ENCODE measurements around the gene TPBGL. TPM values are rescaled to one million over a fixed set of nuclear protein-coding genes. Genes with fewer than 3 reads are reported as not detected.

Gene TPBGL
- total RNA-seq, 1 donor from 2014 or later = 0.04 TPM

GRCh38 chr11:75214411-75214821, 26.2 kb upstream of the TPBGL start:
- Histone ChIP-seq H3K36me3 (ENCODE audit: control insufficient read depth, insufficient read depth, low read length) (no peaks in the 10 kb centered on the region), H3K27me3 (ENCODE audit: control insufficient read depth, insufficient read depth, low read length) (peaks cover 3% of the 10 kb centered on the region), H3K4me3 (ENCODE audit: low read depth, low read length) (no peak overlapping the region)
- DNase-seq (ENCODE audit: low read depth) = peak; percentile 26
- TF ChIP-seq, protein P1, sequence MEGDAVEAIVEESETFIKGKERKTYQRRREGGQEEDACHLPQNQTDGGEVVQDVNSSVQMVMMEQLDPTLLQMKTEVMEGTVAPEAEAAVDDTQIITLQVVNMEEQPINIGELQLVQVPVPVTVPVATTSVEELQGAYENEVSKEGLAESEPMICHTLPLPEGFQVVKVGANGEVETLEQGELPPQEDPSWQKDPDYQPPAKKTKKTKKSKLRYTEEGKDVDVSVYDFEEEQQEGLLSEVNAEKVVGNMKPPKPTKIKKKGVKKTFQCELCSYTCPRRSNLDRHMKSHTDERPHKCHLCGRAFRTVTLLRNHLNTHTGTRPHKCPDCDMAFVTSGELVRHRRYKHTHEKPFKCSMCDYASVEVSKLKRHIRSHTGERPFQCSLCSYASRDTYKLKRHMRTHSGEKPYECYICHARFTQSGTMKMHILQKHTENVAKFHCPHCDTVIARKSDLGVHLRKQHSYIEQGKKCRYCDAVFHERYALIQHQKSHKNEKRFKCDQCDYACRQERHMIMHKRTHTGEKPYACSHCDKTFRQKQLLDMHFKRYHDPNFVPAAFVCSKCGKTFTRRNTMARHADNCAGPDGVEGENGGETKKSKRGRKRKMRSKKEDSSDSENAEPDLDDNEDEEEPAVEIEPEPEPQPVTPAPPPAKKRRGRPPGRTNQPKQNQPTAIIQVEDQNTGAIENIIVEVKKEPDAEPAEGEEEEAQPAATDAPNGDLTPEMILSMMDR (IDR thresholded peaks at IDR 0.05; ENCODE audit: insufficient read depth, low read length, poor library complexity, severe bottlenecking) = peak; percentile 51

DNA sequence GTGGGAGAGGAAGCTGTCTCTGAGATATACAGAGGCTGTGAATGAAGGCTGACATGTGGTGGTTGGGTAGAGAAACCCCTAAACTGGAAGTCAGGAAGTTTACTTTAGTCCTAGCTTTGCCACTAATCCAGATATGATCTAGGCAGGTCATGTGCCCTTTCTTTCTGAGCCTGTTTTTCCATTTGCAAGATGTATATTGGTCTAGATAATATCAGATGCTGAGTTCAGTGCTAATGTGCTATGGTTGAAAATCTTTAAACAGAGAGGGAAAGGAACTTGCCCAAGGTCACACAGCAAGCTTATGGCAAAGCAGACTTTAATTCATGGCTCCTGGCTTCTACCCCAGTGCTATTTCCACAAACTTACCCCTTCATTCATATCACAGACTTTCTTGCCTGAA, 25.7 kb upstream of the TPBGL start:
- Histone ChIP-seq H3K27me3 (ENCODE audit: control insufficient read depth, insufficient read depth, low read length) (no peaks in the 10 kb centered on the region), H3K4me3 (ENCODE audit: low read depth, low read length) (no peak overlapping the region), H3K36me3 (ENCODE audit: control insufficient read depth, insufficient read depth, low read length) (no peaks in the 10 kb centered on the region)
- TF ChIP-seq, protein P1 (IDR thresholded peaks at IDR 0.05; ENCODE audit: insufficient read depth, low read length, poor library complexity, severe bottlenecking) = no peak
- no peak for DNase-seq (ENCODE audit: low read depth)

- Histone ChIP-seq H3K4me3 (ENCODE audit: low read depth, low read length) (no peak overlapping the region), H3K36me3 (ENCODE audit: control insufficient read depth, insufficient read depth, low read length) (no peaks in the 10 kb centered on the region), H3K27me3 (ENCODE audit: control insufficient read depth, insufficient read depth, low read length) (peaks cover 3% of the 10 kb centered on the region)
- no peak for DNase-seq (ENCODE audit: low read depth)
- TF ChIP-seq, protein P1 (IDR thresholded peaks at IDR 0.05; ENCODE audit: insufficient read depth, low read length, poor library complexity, severe bottlenecking) = no peak
These were observed 20.7 kb upstream of the TPBGL start for GRCh38 chr11:75219869-75220268.

DNA sequence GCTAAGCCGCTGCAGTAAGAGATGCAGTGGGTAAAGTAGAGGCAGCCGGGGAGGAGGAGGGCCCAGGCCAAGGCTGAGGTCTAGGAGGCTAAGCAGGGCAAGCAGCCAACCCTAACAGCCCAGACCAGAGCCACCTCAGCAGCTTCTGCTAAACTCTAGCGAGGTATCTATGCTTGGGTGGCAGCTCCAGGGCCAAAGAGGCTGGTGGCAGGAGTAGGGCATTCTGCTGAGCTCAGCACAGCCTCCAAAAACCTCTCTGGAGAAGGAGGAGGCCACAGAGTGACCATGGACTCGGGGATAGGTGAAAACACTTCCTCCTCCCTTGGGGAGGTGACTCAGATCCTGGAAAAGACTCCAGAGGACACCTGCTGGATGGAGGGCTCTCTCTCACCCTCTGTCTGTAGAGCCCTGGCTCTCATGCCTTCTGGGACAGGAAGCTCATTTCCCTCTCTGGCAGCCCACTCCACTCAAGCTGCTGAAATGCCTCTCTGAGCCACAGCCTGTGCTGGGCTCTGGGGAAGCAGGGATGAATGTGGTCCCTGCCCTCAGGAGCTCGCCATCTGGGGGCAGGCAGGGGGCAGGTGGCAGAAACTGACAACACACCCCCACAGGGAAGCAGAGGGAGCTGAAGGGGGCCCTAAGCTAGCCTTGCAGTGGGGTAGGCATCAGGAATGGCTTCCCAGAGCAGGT, 16.5 kb upstream of the TPBGL start:
- peaks cover 3% of the 10 kb centered on the region for H3K27me3 ChIP-seq (ENCODE audit: control insufficient read depth, insufficient read depth, low read length)
- H3K4me3 ChIP-seq (ENCODE audit: low read depth, low read length) = no peak overlapping the region
- DNase-seq (ENCODE audit: low read depth) = no peak
- TF ChIP-seq, protein P1 (IDR thresholded peaks at IDR 0.05; ENCODE audit: insufficient read depth, low read length, poor library complexity, severe bottlenecking) = no peak
- H3K36me3 ChIP-seq (ENCODE audit: control insufficient read depth, insufficient read depth, low read length) = no peaks in the 10 kb centered on the region

GRCh38 chr11:75225794-75226193, 14.8 kb upstream of the TPBGL start:
- Histone ChIP-seq H3K36me3 (ENCODE audit: control insufficient read depth, insufficient read depth, low read length) (no peaks in the 10 kb centered on the region), H3K27me3 (ENCODE audit: control insufficient read depth, insufficient read depth, low read length) (peaks cover 3% of the 10 kb centered on the region), H3K4me3 (ENCODE audit: low read depth, low read length) (no peak overlapping the region)
- TF ChIP-seq, protein P1 (IDR thresholded peaks at IDR 0.05; ENCODE audit: insufficient read depth, low read length, poor library complexity, severe bottlenecking) = no peak
- no peak for DNase-seq (ENCODE audit: low read depth)

DNA sequence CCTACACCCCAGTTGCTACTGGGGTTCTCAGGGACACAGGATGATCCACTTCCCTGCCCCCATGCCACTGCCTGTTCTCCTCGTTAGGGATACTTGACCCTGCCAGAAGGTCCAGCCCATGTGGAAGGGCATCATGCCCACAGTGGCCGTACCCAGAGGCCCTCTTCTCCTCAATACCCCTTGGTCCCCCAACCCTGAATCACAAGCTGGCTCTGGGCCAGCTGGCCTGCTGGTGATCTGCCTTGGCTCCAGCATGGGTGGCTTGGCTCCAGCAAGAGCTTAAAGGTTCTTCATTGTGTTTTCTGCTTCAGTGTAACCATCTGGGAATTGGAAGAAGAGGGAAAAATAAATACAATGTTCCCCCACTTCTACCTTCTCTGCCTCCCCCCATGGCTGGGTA, 11.1 kb upstream of the TPBGL start:
- TF ChIP-seq, protein P1 (IDR thresholded peaks at IDR 0.05; ENCODE audit: insufficient read depth, low read length, poor library complexity, severe bottlenecking) = no peak
- no peak overlapping the region for H3K4me3 ChIP-seq (ENCODE audit: low read depth, low read length)
- no peaks in the 10 kb centered on the region for H3K36me3 ChIP-seq (ENCODE audit: control insufficient read depth, insufficient read depth, low read length)
- no peak for DNase-seq (ENCODE audit: low read depth)
- H3K27me3 ChIP-seq (ENCODE audit: control insufficient read depth, insufficient read depth, low read length) = peaks cover under 1% of the 10 kb centered on the region

Data from kidney epithelial cell (primary cell).